Renal pelvis (tissue), 4 donors: Measurements from ENCODE around the gene EXOC4. TPM values are rescaled to one million over a fixed set of nuclear protein-coding genes. Genes with fewer than 3 reads are reported as not detected.
"Not testable (repeated sequence)": the region's sequence is repeated elsewhere in the genome, so short reads cannot be mapped to it uniquely, and the experiment has no call there.

ENCODE experiments used
- DNase-seq: peaks from one replicate; pipeline ENCODE4 v3.0.0-alpha.2; 2013
- polyA plus RNA-seq, 3 donors: library from polyadenylated mRNA; unstranded; fragments of 120-200 nt; gene quantifications; one replicate each; pipeline ENCODE4 v1.2.1, GENCODE V29; 2013; ENCODE audit not compliant: insufficient read length in 3 of 3

EXOC4 gene
- polyA plus RNA-seq, 3 donors: 66.8 to 69.1 (median 67.4) TPM

DNA sequence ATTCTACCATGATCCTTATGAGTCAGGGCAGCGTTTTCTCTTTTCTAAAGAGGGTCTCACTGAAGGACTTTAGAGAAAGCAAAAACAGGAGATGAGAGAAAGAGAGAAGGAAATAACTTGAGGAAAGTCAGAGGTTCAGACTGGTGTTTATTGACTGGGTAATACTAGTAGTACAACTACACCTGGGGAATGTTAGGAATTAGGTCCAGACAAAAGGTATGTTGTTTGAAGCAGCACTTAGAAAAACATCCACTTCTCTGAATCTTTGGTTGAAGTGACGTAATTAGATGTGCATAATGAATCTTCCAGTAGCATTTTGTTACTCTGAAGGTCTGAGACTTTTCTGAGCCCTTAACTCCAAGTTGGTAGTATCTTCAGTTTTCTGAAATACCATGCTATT, 494.0 kb downstream of the EXOC4 start:
- DNase-seq: no peak

- DNase-seq: no peak
Observed at GRCh38 chr7:133748443-133749407, 495.8 kb downstream of the EXOC4 start.

DNA sequence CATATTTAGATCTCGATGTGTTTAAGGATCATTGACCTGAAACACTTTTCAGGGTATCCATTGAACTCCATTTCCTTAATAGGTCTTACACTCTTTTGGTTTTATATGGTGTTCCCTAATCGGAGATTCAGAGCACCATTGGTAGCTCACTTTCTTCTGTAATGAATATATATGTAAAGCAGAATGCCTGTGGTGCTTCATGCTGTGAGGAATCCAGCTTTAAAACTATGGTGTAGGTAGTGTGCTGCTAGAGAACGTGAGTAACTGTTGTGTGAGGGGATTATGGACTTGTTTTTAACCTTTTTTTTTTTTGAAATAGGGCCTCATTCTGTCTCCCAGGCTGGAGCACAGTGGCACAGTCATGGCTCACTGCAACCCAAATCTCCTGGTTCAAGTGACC, 497.4 kb downstream of the EXOC4 start:
- no peak for DNase-seq

GRCh38 chr7:133751079-133751478, 498.2 kb downstream of the EXOC4 start:
- DNase-seq: no peak

DNA sequence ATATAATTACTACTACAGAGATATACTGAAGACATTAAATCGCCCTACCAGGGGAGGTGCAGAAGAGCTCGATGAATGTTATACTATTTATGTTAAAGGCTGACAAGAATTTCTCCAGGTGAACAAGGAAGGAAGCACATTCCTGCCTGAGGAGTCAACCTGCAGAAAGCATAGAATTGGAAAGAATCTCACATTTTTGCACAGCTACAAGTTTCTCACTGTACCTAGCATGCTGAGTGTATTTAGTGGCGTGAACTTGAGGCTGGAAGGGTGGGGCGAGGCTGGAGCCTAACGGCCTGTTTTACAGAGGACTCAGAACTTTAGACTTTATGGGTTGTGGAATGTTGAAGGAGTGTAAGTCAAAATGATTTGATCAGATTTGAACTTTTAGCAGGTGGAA, 500.6 kb downstream of the EXOC4 start:
- no peak for DNase-seq

- no peak for DNase-seq
Observed at GRCh38 chr7:133754708-133755107, 501.8 kb downstream of the EXOC4 start.

- DNase-seq: no peak
Observed at GRCh38 chr7:133755901-133756300, 503.0 kb downstream of the EXOC4 start.

DNA sequence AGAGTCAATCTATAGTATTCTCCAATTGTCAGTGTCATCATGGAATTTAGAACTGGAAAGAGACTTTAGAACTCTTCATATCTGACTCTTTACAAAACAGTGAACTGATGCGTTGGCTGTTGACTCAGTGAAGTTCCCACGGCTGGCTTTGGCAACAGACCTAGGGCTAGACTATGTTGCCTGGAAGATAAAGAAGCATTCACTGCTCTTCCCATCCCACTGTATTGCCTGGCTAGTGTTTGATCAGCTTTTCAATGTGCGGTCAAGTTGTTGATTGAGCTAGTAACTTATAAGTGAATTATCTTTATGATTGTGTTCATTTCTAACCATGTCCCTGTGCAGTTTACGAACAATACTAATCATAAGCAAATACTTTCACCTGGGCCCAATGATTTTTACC, 508.6 kb downstream of the EXOC4 start:
- DNase-seq: no peak

- DNase-seq: peak; percentile 11
Observed at GRCh38 chr7:133763076-133763640, 510.3 kb downstream of the EXOC4 start.

- DNase-seq: no peak
Observed at GRCh38 chr7:133769668-133770067, 516.8 kb downstream of the EXOC4 start.

DNA sequence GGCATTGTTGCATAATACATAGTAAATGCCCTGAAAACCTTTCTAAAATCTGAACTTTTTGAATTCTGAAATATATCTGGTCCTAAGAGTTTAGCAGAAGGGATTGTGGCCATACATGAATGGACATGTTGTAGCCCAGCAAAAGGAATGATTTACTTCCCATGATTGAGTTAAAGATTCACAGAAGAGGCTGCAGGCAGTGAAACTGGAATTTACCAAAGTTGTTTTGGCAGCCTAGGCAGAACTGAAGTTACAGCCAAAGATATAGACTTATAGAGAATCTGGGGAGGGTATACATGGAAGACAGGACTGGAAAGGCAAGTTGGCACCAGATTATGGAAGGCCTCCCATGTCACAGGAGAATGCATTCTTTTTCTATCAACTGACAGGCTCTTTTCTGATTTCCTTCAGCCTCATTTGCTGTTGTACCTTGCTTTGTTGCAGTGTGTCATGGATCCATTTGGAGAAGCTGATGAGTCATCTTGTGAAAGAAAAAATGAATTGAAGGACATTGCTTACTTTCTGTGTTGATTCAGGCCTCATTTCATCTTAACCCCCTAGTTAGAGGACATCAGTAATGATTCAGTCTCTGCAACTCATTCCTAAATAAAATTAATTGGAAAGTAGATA, 518.1 kb downstream of the EXOC4 start:
- DNase-seq: no peak

GRCh38 chr7:133771788-133772419, 519.0 kb downstream of the EXOC4 start:
- no peak for DNase-seq

DNA sequence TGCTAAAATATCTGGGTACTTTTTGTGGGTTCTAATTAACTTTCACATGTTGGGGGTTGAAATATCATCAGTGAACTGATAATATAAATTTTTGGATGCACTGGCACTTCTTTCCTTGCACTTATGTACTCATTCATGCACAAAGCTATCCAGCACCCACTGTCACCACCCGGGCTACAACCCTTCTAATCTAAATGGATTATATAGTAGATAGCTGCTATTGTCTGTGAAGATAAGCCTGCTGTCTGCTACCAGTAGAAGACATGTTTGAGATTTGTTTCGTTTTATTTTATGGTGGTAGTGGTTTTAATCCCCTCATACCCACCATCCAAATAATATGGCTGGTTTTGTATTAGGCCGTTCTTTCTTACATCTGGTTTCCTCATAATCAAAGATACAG, 520.7 kb downstream of the EXOC4 start:
- DNase-seq: no peak

DNA sequence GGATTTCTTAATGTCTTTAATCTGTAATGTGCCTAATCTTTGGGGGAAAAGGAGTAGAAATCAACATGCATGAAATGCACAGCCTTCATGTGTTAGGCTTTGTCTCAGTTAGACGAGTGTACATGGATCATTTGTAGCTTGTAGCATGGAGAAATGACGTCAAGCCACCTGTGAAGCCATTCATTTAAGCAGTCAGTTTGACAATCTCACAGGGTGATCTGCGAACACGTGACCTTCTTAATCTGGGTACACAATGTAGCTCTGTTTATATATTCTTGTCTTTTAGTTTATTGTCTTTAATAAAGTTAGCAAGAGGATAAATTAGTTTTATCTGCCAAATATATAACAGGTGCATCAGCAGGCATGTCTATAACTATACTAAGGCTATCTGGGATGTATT, 522.3 kb downstream of the EXOC4 start:
- DNase-seq: no peak

- no peak for DNase-seq
Observed at GRCh38 chr7:133776266-133776665, 523.4 kb downstream of the EXOC4 start.

DNA sequence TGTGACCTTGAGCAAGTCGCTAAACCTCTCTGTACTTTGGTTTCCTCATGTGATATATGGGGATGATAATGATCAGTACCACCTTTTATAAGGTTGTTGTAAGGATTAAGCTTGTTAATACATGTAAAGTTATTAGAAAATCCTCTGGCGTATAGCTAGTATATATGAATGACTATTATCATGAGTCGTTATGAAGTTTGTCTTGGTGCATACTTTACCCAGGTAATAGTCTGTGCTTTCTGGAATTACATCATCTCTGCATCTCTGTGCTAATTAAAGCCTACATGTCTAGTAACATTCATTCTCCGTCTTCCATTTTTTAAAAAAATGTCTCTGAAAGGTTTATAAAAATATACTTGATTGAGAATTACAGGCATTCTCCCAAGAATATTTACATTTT, 524.8 kb downstream of the EXOC4 start:
- DNase-seq: no peak

DNA sequence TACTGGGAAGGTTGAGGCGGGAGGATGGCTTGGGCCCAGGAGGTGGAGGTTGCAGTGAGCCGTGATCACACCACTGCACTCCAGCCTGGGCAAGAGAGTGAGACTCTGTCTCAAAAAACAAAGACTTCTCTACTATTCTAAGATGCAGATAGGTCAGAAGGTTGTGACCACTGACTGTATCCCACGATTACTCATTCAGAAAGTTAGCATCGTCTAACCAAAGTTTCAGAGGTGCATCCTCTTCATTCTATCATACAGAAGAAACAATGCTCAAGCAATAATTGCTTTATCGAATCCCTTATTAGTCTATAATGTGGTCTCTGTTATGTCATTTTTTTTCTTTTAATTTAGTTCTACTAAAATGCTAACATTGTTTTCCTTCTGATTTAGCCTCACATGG, 525.6 kb downstream of the EXOC4 start:
- no peak for DNase-seq

GRCh38 chr7:133779538-133779937, 526.7 kb downstream of the EXOC4 start:
- not testable (repeated sequence) for DNase-seq

GRCh38 chr7:133780912-133781311, 528.0 kb downstream of the EXOC4 start:
- DNase-seq: no peak

- DNase-seq: peak; percentile 52
Observed at GRCh38 chr7:133781486-133782090, 528.7 kb downstream of the EXOC4 start.

DNA sequence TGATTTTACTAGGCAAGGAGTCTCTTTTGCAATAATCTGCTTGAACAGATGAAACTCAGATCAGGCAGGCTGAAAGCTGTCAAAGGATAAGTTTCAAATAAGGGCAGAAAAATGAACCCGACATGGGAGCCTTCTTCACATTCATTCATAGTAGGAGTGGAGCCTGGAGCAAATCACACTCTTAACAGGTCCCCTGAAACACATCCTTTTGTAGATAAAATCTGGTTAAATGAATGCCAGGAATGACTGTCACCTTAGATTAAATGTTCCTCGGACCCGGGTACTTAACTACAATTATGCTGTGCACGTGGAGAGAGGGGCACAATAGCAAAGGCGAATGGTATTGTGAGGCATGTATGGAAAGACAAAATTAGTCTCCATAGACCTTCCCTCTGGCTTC, 529.6 kb downstream of the EXOC4 start:
- DNase-seq: no peak

DNA sequence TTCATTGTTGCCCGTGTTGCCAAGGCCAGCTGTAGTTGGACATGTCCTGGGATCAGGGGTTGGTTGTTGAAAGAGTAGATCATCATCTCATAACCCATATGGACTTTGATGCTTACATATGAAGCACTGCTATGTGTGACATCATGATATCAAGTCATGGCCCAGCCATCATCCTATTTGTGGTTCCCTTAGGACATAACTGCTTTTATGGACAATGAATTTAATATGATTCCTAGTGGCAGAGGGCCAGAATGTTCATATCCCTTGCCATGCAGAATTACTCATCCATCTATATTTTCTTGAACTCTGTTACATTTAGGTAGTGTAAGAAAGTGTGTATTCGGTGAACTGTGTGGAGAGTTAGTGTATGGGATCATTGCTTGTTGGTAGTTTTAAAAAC, 530.4 kb downstream of the EXOC4 start:
- DNase-seq: no peak
